NCI-H446 (cell line): ENCODE data around the gene FKBP1C.
"Not testable (repeated sequence)": the region's sequence is repeated elsewhere in the genome, so short reads cannot be mapped to it uniquely, and the experiment has no call there.

Experiments used
- DNase-seq, 2 experiments: peaks; one replicate each; lab custom pipeline; 2025; lab: John Stamatoyannopoulos, UW

FKBP1C gene

DNA sequence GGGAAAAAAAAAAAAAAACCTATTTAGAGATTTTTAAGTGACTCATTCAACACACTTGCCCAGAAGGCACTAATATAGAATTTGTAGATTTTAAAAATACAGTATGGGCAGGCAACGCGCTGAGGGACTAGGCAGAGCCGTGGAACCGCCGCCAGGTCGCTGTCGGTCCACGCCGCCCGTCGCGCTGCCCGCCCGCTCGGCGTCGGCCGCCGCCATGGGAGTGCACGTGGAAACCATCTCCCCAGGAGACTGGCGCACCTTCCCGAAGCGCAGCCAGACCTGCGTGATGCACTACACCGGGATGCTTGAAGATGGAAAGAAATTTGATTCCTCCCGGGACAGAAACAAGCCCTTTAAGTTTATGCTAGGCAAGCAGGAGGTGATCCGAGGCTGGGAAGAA lies at the start of gene FKBP1C:
TSS of gene FKBP1C (plus strand) at position 127 of the 400 bp plus-strand sequence.
- DNase-seq = not testable (repeated sequence)

DNA sequence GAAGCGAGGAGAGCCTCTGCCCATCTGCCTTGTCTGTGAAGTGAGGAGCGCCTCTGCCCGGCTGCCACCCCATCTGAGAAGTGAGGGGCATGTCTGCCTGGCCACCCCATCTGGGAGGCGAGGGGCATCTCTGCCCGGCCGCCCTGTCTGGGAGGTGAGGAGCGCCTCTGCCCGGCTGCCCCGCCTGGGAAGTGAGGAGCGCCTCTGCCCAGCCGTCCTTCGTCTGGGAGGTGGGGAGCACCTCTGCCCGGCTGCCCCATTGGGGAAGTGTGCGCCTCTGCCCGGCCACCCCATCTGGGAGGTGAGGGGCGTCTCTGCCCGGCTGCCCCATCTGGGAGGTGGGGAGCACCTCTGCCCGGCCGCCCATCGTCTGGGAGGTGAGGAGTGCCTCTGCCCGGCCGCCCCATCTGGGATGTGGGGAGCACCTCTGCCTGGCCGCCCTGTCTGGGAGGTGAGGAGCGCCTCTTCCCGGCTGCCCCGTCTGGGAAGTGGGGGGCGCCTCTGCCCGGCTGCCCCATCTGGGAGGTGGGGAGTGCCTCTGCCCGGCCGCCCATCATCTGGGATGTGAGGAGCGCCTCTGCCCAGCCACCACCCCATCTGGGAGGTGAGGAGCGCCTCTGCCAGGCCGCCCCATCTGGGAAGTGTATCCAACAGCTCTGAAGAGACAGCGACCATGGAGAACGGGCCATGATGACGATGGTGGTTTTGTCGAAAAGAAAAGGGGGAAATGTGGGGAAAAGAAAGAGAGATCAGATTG lies 47.0 kb upstream of the FKBP1C start:
- not testable (repeated sequence) for DNase-seq

GRCh38 chr6:63174173-63174572 lies 37.1 kb upstream of the FKBP1C start:
- no peak for DNase-seq

DNA sequence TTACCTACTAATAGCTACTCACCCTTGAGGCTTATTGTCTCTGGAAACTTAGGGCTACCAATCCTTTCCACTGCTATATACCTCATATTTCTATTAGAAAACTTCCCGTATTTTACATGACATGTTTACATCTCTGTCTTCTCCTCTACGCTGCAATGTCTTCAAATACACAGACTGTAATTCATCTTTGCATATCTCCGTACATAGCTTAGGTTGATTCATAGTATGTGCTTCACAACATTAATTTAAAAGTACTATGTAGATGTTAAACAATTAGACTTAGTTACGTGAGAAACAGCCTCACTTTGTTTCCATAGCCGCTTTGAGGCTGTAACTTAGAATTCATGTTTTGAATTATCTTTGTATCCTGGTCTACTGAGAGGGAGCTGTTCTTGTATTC lies 35.1 kb upstream of the FKBP1C start:
- DNase-seq = no peak

DNA sequence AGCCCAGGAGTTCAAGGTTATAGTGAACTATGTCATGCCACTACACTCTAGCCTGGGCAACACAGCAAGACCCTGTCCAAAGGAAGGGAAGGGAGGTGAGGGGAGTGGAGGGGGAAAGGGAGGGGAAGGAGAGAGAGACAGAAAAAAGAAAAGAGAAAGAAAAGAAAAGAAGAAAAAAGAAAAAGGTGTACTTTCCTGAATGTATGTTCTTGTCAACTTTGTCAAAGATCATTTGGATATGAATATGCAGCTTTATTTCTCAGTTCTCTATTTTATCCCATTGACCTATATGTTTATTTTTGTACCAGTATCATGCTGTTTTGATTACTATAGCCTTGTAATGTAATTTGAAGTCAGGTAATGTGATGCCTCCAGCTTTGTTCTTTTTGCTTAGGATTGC lies 30.9 kb upstream of the FKBP1C start:
- no peak for DNase-seq

- DNase-seq = no peak
Observed at GRCh38 chr6:63186970-63187369, 24.3 kb upstream of the FKBP1C start.

DNA sequence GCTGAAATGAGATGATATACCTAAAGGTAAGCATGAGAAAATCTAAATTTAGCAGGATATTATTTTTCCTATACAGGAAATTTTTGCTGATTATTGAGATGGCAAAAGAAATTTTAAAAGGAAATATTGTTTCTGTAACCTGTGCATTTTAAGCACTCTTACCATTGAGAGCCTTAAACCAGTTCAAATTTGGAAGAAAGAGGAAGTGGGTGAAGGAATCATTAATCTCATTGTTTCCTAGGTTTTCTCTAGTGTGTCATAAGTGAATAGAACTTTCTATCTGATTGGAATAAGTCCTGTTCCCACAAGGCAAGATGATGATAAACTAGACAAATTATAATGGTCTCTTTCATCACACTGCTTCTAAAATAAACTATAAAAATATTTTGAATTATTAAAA lies 22.4 kb upstream of the FKBP1C start:
- no peak for DNase-seq

- no peak for DNase-seq
Observed at GRCh38 chr6:63193324-63193723, 17.9 kb upstream of the FKBP1C start.

DNA sequence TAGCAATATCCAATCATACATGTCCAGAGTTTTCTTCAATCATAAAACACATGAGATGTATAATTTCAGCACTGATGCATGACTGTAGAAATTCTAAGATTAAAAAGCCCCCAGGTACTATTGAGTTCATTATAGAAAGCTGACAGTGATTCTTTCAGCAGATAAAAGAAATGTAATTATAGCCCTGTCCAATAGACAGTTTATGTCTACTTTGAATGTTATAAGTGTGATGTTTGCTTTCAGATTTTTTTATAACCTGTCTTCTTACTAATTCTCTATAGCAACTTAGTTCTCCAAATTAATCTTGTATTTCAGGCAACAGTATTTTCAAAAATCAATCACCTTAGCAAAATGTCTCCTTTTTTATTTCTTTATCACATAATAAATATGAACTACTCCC lies 13.5 kb upstream of the FKBP1C start:
- no peak for DNase-seq

DNA sequence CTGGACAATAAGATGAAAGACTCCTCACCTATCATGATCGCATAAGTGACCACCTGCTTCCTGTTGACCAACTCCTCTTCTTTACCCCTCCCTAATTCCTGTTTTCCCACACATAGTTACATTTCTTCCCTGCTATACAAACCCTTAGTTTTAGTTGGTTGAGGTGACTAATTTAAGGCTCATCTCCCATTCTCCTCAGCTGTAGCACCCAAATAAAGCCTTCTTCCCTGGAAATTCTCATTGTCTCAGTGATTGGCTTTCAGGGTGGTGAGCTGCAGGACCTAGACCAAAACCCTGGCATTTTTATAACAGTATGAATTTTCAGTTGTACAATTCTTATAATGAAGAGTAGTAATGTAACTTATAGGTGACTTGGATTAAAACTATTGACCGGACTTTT lies 2.1 kb downstream of the FKBP1C start:
- no peak for DNase-seq

GRCh38 chr6:63214816-63215215 lies 3.5 kb downstream of the FKBP1C start:
- DNase-seq = no peak

DNA sequence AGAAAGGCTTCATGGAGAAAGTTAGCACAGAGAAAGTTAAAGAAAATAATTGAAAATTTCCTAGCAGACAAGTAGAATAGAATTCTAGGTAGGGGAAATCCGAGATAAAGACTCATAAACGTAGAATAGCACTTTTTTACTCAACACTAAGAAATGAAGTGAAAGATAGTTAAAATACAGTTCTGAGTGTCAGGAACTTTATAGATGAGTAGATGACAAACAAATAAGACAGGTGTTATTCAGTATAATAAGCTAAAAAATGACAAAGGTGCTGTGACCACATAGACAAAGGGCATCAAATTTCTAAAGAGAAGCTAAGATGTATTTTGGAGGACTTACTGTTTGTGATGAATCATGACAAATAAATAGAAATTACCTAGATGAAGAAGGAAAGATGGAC lies 12.9 kb downstream of the FKBP1C start:
- DNase-seq = no peak

- not testable (repeated sequence) for DNase-seq
Observed at GRCh38 chr6:63225987-63226386, 14.7 kb downstream of the FKBP1C start.

GRCh38 chr6:63227928-63228894 lies 16.9 kb downstream of the FKBP1C start:
- DNase-seq = not testable (repeated sequence)

GRCh38 chr6:63230027-63230426 lies 18.8 kb downstream of the FKBP1C start:
- not testable (repeated sequence) for DNase-seq

GRCh38 chr6:63230511-63230910 lies 19.2 kb downstream of the FKBP1C start:
- not testable (repeated sequence) for DNase-seq

DNA sequence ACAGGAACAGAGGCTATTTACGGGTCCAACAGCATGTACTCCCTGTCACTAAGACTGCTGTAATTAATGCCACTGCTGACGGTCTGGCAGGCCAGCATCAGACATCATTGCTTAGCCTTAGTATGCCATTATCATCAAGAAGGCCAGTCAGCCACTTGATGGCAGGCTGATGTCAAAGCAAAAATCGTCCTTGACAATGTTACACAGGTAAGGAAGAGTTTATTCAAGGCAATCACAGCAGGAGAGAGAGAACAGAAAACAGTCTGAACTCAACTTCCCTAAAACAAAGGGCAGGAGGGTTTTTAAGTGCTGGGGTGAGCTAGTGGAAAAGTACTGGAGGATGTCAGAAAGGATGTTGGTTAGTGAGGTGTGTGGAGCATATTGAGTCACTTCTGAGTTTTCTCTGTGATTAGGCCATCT lies 25.1 kb downstream of the FKBP1C start:
- no peak for DNase-seq

DNA sequence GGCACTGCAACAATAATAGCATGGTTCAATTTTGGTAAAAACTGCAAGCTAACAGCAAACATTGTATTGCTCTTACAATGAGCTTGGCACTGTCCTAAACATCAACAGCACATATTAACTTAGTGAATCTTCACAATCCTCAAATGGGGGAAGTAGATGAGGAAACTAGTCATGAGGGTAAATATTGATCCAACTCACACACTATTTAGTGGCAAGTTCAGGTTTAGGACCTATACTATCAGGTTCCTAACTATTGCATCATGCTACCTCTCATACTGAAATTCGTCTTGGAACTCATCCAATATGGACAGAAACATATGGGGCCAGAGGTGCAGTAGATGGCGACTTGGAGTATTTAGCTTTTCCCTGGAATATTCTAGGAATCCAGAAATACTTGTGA lies 34.2 kb downstream of the FKBP1C start:
- DNase-seq = no peak

DNA sequence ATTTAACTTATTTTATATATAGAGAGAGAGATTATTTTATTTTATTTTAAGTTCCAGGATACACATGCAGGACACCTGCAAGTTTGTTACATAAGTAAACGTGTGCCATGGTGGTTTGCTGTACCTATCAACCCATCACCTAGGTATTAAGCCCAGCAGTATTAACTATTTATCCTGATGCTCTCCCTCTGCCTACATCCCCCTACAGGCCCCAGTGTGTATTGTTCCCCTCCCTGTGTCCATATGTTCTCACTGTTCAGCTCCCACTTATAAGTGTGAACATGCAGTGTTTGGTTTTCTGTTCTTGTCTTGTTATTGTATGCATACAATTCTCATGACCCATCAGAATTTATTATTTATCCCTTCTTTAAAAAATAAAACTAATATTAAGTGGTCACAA lies 34.6 kb downstream of the FKBP1C start:
- no peak for DNase-seq

DNA sequence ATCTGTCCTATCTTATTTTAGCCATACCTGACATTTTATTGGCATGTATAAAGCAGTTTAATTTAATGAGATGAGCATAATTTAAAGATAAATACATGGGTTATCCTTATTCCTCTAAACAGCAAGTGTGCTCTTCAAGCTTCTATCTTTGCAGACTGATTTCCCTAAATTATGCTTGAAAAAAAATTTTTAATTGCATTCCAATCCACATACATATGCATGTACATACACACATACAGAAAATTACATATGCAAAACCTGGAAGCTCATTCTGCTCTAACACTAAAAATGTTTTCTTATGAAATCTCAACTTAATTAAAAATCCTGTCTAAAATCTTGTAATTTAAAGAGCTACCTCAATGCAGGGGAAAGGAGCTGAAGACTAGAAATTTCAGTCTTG lies 35.3 kb downstream of the FKBP1C start:
- DNase-seq = no peak

DNA sequence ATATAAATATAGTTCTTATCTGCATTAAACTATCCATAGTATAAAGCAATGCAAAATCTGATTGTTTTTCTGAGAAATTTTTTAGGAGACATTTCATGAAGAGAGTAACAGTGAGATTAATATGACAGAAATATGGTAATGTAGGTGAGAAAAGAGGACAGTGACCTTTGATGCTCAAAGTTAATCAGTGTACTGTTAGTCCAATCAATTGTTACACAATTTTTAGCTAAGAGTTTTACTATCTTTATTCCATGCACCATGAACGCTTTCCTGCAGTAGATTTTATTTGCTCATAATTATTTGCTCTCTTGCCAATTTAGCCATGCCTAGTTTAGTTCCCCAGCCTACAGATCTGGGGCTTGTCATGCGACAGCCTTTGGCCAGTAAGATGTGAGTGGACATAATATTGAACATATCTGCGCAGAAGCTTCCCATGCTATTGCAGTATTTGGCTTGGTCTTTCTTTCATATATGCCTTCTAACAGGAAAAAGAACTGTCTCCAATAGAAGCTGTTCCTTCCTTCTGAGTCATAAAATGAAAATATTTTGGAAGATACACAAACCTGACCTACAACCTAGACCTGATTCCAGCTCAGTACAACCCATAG lies 38.7 kb downstream of the FKBP1C start:
- DNase-seq = no peak

DNA sequence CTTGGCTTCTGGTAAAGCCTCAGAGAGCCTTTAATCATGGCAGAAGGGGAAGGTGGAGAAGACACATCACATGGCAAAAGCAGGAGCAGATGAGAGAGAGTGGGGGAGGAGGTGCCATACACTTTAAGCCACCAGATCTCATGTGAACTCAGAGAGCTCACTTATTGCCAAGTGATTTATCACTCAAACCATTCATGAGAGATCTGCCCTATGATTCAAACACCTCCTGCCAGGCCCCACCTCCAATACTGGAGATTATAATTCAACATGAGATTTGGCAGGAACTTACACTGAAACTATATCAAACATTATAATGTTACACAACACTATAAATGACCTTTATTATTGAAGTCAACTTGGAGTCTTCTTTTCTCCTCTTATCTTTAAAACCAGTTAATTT lies 47.9 kb downstream of the FKBP1C start:
- no peak for DNase-seq

DNA sequence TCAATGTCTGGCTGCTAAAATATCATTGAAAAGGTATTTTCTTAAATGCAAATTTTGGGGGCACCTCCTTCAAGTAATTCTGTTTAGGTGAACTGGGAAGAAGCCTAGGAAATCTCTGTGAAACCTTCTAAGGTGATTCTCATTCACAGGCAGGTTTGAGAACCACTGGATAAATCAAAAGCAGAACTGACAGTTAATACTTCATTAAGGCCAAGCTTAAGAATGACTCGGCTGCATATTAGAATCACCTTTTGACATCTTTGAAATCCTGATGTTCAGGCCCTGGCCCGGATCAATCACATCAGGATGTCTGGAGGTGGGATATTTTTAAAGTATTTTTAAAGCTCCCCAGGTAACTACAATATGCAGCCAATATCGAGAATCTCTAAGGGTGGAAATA lies 50.6 kb downstream of the FKBP1C start:
- no peak for DNase-seq
